Left kidney (tissue), 2 donors: ENCODE results near the gene ZNF438. TPM values are rescaled to one million over a fixed set of nuclear protein-coding genes. Genes with fewer than 3 reads are reported as not detected.
"Not testable (repeated sequence)": the region's sequence is repeated elsewhere in the genome, so short reads cannot be mapped to it uniquely, and the experiment has no call there.

Experiments used
- DNase-seq: peaks from one replicate; pipeline ENCODE4 v3.0.0-alpha.2; 2013
- polyA plus RNA-seq: library from polyadenylated mRNA; unstranded; fragments of 120-200 nt; gene quantifications from one replicate; pipeline ENCODE4 v1.2.1, GENCODE V29; 2013; ENCODE audit not compliant: insufficient read length

Gene ZNF438
- polyA plus RNA-seq, 1 donor: 9.3 TPM

GRCh38 chr10:31055573-31056251, 24.0 kb upstream of the ZNF438 start:
- DNase-seq: no peak

GRCh38 chr10:31051703-31052102, 20.0 kb upstream of the ZNF438 start:
- DNase-seq: no peak

GRCh38 chr10:31042670-31043069, 11.0 kb upstream of the ZNF438 start:
- DNase-seq: no peak

- DNase-seq: no peak
These were observed 9.3 kb upstream of the ZNF438 start for GRCh38 chr10:31041011-31041410.

GRCh38 chr10:31039006-31039405, 7.3 kb upstream of the ZNF438 start:
- not testable (repeated sequence) for DNase-seq

- no peak for DNase-seq
These were observed 6.1 kb upstream of the ZNF438 start for GRCh38 chr10:31037749-31038148.

GRCh38 chr10:31036209-31036608, 4.5 kb upstream of the ZNF438 start:
- no peak for DNase-seq

- DNase-seq: no peak
These were observed 3.7 kb upstream of the ZNF438 start for GRCh38 chr10:31035266-31035798.

- no peak for DNase-seq
These were observed 2.6 kb upstream of the ZNF438 start for GRCh38 chr10:31034098-31034909.

GRCh38 chr10:31033147-31033546, 1.5 kb upstream of the ZNF438 start:
- DNase-seq: no peak

- peak; percentile 95 for DNase-seq
These were observed 830 bp upstream of the ZNF438 start for GRCh38 chr10:31032258-31033132.

- DNase-seq: no peak
These were observed 484 bp downstream of the ZNF438 start for GRCh38 chr10:31031205-31031557.

- no peak for DNase-seq
These were observed 865 bp downstream of the ZNF438 start for GRCh38 chr10:31030800-31031199.

- DNase-seq: no peak
These were observed 1.4 kb downstream of the ZNF438 start for GRCh38 chr10:31030260-31030659.

GRCh38 chr10:31028081-31028480, 3.6 kb downstream of the ZNF438 start:
- DNase-seq: no peak

GRCh38 chr10:31026279-31026678, 5.4 kb downstream of the ZNF438 start:
- DNase-seq: not testable (repeated sequence)

- DNase-seq: no peak
These were observed 6.5 kb downstream of the ZNF438 start for GRCh38 chr10:31025142-31025541.

- no peak for DNase-seq
These were observed 8.1 kb downstream of the ZNF438 start for GRCh38 chr10:31023558-31023957.

- peak; percentile 55 for DNase-seq
These were observed 11.5 kb downstream of the ZNF438 start for GRCh38 chr10:31020209-31020608.

- no peak for DNase-seq
These were observed 12.7 kb downstream of the ZNF438 start for GRCh38 chr10:31018962-31019361.

GRCh38 chr10:31018356-31018750, 13.3 kb downstream of the ZNF438 start:
- no peak for DNase-seq
